CD4-positive, alpha-beta T cell treated with Interferon alpha-2 for 1 hour (primary cell): ENCODE results near the gene ACOXL.

Experiments
- DNase-seq, 2 donors: peaks; one replicate each; pipeline ENCODE4 v3.0.0-alpha.2; 2020 to 2022

The ACOXL gene

DNA sequence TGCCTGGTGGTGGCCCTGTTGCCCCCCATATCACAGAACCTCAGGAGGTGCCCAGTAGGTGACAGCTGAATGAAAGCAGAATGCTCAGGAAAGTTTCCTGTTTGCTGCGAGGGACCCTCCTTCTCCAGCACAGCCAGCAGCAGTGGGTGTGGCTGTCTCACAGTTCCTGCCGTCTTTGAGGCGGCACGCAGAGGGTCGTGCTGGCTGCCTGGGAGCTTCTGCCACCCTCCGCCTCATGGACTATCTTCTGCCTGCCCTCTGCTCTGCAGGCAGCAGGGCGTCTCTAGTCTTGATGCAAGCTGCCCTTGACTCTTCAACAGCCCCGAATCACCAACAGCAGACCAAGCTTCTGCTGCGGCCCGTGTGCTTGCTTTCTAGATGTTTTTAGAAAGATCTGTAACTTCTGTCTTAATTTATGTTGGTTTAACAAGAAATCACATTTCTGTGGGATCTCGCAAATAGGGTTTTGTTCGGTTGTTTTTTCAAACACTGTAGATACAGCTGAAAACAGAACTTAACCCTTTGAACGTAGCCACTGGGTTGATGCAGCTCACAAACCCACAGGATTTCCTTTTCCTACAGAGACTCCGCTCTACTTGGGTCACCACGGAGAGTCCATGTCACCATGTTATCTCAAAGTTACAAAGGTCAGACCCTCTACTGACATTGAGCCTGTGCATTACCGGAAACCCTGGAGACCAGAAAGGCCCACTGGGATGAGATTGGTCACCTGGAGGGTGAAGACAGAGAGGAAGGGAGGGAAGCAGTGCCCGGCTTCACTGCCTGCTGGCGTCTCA is 144.9 kb downstream of the ACOXL start:
- no peak for DNase-seq

DNA sequence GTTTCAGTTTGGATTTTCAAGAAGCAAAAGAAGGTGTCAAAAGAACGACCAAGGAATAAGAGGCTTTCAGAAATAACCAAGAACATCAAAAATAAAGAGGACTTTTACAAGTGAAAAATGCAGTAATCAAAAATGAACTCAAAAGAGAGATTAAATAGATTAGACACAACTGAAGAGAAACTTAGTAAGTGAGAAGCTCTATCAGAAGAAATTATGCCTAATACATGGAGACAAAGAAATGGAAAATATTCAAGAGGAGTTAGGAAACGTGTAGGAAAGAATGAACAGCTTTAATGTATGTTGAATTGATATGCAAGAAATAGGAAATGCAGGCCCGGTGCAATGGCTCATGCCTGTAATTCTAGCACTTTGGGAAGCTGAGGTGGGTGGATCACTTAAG is 145.8 kb downstream of the ACOXL start:
- DNase-seq, result no peak

DNA sequence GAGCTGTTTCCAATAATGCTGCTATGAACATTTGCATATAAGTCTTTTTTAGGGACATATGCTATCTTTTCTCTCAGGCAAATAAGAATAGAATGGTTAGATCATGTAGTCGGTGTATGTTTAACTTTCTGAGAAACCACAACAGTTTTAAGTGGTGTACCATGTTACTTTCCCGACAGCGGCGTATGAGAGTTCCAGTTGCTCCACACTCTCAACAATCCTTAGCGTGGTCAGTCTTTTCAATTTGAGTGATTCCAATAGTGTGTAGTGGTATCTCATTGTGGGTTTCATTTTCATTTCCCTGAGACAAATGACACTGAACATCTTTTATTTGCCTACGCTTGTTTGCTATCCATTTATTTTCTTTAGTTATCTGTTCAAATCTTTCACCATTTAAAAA is 149.5 kb downstream of the ACOXL start:
- no peak for DNase-seq

- no peak for DNase-seq
Observed at GRCh38 chr2:110883406-110883805, 151.0 kb downstream of the ACOXL start.

GRCh38 chr2:110885256-110885655 is 152.9 kb downstream of the ACOXL start:
- no peak for DNase-seq

DNA sequence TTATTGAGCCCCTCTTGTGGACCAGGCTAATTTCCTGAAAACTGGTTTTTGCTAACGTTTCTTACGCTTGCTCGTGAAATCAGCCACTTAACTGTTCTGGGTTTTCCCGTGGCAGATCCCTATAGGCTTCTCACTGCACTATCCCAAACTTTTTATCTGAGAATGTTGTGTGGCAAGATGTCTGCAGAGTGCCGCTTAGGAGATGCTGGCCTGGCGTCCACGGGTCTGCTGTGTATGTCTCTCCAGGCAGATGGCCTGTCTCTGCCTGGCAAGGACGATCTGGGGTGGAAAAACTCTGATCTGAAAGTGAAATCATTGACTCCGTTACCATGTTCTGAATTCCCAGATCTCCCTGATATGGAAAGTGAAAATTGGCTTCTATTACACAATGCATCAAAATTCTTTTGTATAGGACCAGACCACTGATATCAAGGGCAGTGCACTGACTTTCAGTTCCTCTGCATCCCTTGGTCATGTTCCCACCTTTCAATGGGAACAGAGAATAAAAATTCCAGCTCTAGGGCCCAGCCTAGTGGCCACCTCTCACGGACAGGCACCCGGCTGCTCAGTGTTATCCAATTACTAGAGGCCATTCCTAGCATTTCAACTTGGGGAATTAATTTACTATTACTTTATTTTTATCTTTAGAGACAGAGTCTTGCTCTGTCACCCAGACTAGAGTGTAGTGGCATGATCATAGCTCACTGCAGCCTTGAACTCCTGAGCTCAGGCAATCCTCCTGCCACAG is 154.6 kb downstream of the ACOXL start:
- DNase-seq, result no peak

- no peak for DNase-seq
Observed at GRCh38 chr2:110888411-110888810, 156.0 kb downstream of the ACOXL start.

DNA sequence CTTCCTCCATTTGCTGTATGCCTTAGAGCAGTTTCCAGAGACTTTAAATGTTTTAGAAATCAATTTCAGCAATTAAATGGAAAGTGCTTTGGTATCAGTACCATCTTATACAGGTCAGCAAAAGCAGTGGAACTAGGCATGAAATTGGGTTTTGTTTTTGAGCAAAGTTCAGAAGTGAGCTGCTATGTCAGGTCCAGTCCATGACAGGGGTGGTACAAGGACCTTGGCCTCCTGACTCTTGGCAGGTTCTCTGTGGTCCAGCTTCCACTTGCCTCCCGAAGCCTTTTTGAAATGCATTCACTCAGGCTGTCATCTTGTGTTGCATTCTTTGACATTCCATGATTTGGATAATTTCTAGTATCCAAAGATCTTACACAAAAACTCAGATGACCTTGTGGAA is 159.3 kb downstream of the ACOXL start:
- no peak for DNase-seq

- DNase-seq, result no peak
Observed at GRCh38 chr2:110896226-110896625, 163.9 kb downstream of the ACOXL start.

DNA sequence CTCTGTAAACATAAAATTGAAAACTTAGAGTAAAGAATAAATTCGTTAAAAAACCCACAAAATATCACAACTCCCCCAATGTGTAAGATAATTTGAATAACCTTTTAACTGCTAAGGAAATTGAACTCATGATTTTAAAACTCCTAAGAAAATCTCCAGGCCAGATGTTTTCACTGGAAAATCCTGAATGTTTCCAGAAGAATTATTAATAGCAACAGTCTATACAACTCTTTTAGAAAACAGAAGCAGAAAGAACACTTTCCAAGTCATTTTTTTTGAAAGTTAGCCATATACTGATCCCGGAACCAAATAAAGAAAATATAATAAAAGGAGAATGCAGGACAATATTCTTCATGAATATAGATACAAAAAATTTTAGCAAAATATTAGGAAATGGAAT is 165.6 kb downstream of the ACOXL start:
- no peak for DNase-seq

- no peak for DNase-seq
Observed at GRCh38 chr2:110900191-110900590, 167.8 kb downstream of the ACOXL start.

DNA sequence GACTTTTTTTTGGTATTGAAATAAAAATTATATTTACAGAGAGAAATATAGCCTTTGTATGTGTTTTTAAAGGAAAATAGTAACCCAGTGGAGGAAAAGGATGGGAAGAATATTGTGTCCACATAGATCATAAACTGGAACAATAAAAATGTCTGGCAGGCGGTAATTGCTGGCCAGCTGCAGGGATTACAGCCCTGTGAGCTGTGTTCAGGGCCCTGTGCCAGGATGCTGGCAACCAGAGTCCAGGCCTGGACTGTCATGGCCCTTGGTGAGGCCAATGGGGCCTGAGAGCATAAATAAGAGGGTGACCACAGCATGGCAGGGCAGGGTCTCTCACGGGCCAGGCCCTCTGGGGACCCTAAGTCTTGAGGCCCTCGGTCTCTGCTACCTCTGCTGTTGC is 171.2 kb downstream of the ACOXL start:
- DNase-seq, result no peak

GRCh38 chr2:110904116-110904778 is 171.9 kb downstream of the ACOXL start:
- DNase-seq, result no peak

DNA sequence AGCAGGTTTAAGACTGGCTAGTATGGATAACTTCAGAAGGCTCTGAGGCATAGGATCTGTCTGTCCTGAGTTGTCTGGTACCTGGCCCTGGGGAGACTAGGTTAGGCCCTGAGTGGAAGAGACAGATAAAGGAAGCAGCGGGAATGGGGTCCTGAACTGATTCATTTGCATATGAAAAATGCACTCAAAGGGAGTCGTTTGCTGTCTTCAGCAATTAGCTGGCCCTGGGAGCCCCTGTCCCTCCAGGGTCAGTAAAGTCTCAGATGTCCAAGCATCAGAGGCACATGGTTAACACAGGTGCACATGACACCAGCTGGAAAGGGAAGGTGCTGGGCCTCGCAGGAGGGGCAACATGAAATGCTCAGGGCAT is 172.4 kb downstream of the ACOXL start:
- DNase-seq, result no peak

DNA sequence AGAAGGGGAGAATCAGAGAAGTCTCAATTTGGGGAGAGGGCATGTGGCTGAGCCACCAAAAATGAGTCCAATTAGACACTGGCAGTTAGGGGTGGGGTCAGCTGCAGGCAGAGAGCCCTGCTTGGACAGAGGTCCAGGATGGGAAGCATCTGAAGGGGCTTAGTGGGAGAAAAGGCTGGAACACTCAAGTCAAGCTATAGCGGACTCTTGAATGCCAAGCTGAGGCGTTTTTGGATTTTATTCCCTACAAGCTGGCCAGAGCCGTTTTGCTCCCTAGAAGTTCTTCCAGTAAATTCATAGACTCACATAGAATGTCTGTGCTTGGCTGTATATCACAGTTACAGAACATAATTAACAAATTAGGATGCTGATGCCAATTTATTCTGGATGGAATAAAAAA is 172.8 kb downstream of the ACOXL start:
- no peak for DNase-seq

DNA sequence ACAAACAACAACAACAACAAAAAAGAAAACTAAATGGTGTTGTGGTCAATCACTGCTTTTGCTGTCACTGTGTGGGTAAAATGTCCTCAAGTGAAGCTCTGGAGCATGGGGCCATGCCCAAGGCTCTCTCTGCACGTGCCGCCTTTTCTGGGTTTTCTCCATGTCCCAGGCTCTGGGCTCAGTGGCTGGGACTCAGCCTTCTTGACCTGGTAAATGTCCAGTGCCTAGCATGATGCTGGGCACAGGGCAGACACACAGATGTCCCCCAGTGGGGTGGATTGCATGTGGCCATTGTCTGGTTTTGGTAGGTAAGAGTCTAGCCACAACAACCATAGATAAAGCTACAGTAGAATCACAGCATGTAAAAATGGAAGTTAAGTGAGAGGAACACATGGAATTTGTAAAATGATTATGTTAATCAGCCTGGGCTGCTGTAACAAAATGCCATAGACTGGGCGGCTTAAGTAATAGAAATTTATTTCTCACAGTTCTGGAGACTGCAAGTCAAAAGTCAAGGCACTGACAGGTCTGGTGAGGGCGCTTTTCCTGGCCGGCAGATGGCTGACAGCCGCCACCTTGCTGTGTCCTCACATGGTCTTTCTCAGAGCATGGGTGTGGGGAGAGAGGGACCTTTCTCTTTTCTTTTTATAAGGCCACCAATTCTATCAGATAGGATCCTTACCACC is 174.4 kb downstream of the ACOXL start:
- no peak for DNase-seq

GRCh38 chr2:110909501-110909900 is 177.1 kb downstream of the ACOXL start:
- no peak for DNase-seq

GRCh38 chr2:110910423-110910822 is 178.1 kb downstream of the ACOXL start:
- no peak for DNase-seq

GRCh38 chr2:110919738-110920137 is 187.4 kb downstream of the ACOXL start:
- no peak for DNase-seq

DNA sequence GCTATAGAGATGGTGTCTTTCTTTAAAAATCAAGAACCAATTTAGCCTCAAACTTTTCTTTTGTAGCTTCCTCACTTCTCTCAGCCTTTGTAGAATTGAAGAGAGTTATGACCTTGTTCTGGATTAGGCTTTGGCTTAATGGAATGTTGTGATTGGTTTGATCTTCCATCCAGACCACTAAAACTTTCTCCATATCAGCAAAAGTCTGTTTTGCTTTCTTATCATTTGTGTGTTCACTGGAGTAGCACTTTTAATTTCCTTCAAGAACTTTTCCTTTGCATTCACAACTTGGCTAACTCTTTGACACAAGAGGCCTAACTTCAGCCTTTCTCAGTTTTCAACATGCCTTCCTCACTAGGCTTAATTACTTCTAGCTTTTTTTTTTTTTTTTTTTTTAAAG is 193.1 kb downstream of the ACOXL start:
- DNase-seq, result no peak

- DNase-seq, result no peak
Observed at GRCh38 chr2:110927526-110927925, 195.2 kb downstream of the ACOXL start.

DNA sequence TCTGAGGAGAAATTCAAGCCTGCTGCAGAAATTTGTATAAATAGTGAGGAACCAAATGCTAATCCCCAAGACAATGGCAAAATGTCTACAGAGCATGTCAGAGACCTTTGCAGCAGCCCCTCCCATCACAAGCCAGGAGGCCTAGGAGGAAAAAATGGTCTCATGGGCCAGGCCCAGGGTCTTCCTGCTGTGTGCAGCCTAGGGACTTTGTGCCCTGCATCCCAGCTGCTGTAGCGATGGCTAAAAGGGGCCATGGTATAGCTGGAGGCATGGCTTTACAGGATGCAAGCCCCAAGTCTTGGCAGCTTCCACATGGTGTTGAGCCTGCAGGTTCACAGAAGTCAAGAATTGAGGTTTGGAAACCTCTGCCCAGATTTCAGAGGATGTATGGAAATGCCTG is 197.2 kb downstream of the ACOXL start:
- DNase-seq, result no peak

DNA sequence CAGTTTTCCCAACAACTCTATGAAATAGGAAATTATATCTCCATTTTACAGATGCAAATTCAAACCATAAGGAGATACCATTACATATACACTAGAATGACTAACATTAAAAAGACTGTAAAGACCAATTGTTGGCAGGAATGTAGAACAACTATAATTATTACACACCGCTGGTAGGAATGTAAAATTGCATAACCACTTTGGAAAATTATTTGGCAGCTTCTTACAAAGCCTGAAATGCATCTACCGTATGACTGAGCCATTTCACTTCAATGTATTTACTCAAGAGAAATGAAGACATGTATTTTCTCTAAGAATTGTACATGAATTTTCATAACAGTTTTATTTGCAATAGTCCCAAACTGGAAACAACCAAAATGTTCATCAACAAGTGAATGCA is 199.3 kb downstream of the ACOXL start:
- no peak for DNase-seq
